ENCODE data around the gene COA8.

DNA sequence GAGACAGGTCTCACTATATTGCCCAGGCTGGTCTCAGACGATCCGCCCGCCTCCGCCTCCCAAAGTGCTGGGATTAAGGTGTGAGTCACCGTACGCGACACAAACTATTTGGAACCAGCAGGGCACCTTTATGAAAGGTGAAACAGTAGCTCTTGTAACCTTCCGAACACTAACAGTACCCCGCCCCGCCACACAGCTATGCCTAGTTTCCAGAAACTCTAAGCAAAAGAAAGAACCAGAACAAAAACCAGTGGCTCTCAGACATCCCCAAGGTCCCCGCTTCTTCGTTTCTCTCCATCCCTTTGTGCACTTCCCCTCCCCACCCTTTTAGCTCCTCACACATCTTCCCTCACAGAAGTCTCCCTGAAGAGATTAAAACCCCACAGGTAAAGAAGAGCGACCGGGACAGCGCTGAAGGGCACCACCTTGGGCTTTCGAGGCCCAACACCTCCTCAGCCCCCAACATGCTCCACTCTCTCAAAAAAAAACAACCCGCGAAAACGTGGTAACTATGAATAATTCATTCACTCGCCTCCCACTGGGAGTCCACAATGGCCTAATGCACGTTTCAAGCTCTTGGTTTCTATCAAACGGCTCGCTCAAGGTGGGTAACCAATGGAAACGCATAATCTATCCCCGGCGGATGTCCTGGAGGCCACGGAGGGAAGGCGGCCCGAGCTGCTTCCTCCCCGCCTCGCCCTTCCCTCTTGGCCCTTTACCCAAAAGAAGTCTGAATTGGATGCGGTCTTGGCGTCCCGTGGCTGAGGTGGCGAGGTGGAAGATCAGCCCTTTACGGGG lies 1.2 kb upstream of the COA8 start:
- TF ChIP-seq POLR2A (IDR thresholded peaks at IDR 0.05) = no peak
- TF ChIP-seq, protein P1, sequence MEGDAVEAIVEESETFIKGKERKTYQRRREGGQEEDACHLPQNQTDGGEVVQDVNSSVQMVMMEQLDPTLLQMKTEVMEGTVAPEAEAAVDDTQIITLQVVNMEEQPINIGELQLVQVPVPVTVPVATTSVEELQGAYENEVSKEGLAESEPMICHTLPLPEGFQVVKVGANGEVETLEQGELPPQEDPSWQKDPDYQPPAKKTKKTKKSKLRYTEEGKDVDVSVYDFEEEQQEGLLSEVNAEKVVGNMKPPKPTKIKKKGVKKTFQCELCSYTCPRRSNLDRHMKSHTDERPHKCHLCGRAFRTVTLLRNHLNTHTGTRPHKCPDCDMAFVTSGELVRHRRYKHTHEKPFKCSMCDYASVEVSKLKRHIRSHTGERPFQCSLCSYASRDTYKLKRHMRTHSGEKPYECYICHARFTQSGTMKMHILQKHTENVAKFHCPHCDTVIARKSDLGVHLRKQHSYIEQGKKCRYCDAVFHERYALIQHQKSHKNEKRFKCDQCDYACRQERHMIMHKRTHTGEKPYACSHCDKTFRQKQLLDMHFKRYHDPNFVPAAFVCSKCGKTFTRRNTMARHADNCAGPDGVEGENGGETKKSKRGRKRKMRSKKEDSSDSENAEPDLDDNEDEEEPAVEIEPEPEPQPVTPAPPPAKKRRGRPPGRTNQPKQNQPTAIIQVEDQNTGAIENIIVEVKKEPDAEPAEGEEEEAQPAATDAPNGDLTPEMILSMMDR (IDR thresholded peaks at IDR 0.05) = no peak
